ENCODE results near the gene CD200. TPM values are rescaled to one million over a fixed set of nuclear protein-coding genes. Genes with fewer than 3 reads are reported as not detected.

Gene CD200
- total RNA-seq, 1 donor from 2014 or later: 42.1 TPM

DNA sequence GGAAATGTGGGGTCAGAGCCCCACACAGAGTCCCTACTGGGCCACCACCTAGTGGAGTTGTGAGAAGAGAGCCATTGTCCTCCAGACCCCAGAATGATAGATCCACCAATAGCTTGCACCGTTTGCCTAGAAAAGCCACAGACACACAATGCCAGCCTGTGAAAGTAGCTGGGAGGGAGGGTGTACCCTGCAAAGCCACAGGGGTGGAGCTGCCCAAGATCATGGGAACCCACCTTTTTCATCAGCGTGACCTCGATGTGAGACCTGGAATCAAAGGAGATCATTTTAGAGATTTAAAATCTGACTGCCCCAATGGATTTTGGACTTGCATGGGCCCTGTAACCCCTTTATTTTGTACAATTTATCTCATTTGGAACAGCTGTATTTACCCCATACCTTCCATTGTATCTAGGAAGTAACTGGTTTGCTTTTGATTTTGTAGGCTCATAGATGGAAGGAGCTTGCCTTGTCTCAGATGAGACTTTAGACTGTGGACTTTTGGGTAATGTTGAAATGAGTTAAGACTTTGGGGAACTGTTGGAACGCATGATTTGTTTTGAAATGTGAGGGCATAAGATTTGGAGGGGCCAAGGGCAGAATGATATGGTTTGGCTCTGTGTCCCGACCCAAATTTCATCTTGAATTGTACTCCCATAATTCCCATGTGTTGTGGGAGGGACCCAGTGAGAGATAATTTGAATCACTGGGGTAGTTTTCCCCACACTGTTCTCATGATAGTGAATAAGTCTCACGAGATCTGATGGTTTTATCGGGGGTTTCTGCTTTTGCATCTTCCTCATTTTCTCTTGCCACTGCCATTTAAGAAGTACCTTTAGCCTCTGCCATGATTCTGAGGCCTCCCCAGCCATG lies 49.0 kb downstream of the CD200 start:
- TF ChIP-seq, protein P1, sequence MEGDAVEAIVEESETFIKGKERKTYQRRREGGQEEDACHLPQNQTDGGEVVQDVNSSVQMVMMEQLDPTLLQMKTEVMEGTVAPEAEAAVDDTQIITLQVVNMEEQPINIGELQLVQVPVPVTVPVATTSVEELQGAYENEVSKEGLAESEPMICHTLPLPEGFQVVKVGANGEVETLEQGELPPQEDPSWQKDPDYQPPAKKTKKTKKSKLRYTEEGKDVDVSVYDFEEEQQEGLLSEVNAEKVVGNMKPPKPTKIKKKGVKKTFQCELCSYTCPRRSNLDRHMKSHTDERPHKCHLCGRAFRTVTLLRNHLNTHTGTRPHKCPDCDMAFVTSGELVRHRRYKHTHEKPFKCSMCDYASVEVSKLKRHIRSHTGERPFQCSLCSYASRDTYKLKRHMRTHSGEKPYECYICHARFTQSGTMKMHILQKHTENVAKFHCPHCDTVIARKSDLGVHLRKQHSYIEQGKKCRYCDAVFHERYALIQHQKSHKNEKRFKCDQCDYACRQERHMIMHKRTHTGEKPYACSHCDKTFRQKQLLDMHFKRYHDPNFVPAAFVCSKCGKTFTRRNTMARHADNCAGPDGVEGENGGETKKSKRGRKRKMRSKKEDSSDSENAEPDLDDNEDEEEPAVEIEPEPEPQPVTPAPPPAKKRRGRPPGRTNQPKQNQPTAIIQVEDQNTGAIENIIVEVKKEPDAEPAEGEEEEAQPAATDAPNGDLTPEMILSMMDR (IDR thresholded peaks at IDR 0.05; ENCODE audit: unreplicated experiment): no peak
- DNase-seq (ENCODE audit: low spot score, unreplicated experiment): no peak
- H3K36me3 Mint-ChIP-seq (ENCODE audit: insufficient read depth): no peaks in the 10 kb centered on the region
- no peaks in the 10 kb centered on the region for H3K27me3 Mint-ChIP-seq
- no peak overlapping the region for H3K27ac Mint-ChIP-seq
- no peak overlapping the region for H3K4me3 Mint-ChIP-seq (ENCODE audit: low read depth)
- no peaks in the 10 kb centered on the region for H3K4me1 Mint-ChIP-seq (ENCODE audit: low read depth)
- peaks cover 3% of the 10 kb centered on the region for H3K9me3 Mint-ChIP-seq (ENCODE audit: low read depth)

DNA sequence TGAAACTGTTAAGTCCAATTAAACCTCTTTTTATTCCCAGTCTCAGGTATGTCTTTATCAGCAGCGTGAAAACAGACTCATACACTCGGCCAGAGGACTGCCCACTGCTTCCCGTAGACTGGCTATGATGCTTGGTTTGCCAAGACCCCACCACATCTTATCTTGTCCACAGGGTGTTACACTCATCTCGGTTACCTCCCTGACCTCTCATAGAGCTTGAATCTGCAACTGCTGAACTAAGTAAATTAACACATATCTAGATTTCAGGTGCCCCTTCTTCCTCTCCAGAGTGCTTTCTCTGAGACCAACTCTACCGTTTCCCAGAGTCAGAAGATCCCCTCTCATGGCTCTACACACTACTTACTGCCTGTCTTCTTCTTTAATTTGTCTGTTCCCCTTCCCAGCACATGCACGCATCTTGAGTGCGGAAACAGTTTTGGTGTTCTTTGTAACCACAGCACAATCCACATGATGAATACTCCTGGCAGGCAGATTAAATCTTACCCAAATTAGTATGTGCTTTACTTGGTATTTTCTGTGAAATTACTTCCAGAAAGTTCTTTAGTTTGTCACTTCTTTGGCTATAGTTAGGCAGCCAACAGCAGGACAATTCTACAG lies 49.7 kb downstream of the CD200 start:
- Mint-ChIP-seq H3K4me1 (ENCODE audit: low read depth) (no peaks in the 10 kb centered on the region), H3K27me3 (no peaks in the 10 kb centered on the region), H3K9me3 (ENCODE audit: low read depth) (peaks cover 3% of the 10 kb centered on the region), H3K27ac (no peak overlapping the region), H3K4me3 (ENCODE audit: low read depth) (no peak overlapping the region), H3K36me3 (ENCODE audit: insufficient read depth) (no peaks in the 10 kb centered on the region)
- TF ChIP-seq, protein P1 (IDR thresholded peaks at IDR 0.05; ENCODE audit: unreplicated experiment): no peak
- no peak for DNase-seq (ENCODE audit: low spot score, unreplicated experiment)

DNA sequence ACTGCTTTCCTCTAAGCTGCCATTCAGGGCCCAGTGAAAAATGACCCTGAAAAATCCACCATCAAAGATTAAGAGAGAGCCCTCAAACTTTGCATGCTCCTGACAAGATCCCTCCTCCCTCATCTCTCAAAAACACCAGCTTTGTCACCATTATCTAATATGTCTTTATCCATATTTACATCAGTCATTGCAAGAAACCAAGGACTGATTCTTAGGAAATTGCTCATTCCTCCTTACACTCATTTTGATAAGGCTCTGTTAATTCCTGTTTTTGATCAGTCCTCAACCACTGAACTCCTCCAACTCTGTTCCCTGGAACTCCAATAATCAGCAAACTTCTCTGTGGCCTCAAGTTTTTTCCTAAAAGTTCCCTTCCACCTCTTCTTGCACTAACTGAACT lies 51.8 kb downstream of the CD200 start:
- Mint-ChIP-seq H3K4me1 (ENCODE audit: low read depth) (no peaks in the 10 kb centered on the region), H3K27me3 (no peaks in the 10 kb centered on the region), H3K9me3 (ENCODE audit: low read depth) (no peaks in the 10 kb centered on the region), H3K27ac (no peak overlapping the region), H3K36me3 (ENCODE audit: insufficient read depth) (no peaks in the 10 kb centered on the region), H3K4me3 (ENCODE audit: low read depth) (no peak overlapping the region)
- no peak for DNase-seq (ENCODE audit: low spot score, unreplicated experiment)
- TF ChIP-seq, protein P1 (IDR thresholded peaks at IDR 0.05; ENCODE audit: unreplicated experiment): no peak

DNA sequence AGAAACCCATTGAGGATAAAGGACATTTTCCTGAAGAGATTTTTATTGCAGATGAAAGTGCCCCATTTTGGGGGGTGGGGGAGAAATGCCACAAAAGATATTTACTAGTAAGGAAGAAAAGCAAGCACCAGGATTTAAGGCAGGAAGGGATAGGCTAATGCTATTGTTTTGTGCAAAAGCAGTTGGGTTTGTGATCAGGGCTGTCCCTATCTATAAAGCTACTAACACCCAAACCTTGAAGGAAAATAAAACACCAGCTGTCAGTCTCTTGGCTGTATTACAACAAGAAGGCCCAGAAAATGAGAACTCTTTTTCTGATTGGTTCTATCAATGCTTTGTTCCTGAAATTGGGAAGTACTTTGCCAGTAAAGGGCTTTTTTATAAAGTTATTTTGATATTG lies 56.0 kb downstream of the CD200 start:
- Mint-ChIP-seq H3K9me3 (ENCODE audit: low read depth) (peaks cover 8% of the 10 kb centered on the region), H3K36me3 (ENCODE audit: insufficient read depth) (no peaks in the 10 kb centered on the region), H3K4me1 (ENCODE audit: low read depth) (peaks cover 10% of the 10 kb centered on the region), H3K27ac (no peak overlapping the region), H3K4me3 (ENCODE audit: low read depth) (no peak overlapping the region), H3K27me3 (no peaks in the 10 kb centered on the region)
- TF ChIP-seq, protein P1 (IDR thresholded peaks at IDR 0.05; ENCODE audit: unreplicated experiment): no peak
- no peak for DNase-seq (ENCODE audit: low spot score, unreplicated experiment)

DNA sequence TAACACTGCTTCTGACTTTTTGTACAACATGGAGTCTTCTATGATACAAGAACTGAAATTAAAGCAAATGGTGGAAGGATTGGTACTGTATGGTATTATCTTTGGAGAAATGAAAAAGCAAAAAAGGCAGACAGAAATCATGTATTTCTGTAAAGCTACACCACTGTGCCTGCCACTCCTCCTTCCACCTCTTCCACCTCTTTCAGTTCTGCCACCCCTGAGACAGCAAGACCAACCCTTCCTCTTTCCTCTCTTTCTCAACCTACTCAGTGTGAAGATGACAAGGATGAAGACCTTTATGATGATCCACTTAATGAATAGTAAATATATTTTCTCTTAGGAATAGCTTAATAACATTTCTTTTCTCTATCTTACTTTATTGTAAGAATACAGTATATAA lies 57.0 kb downstream of the CD200 start:
- H3K9me3 Mint-ChIP-seq (ENCODE audit: low read depth): peaks cover 8% of the 10 kb centered on the region
- no peak for DNase-seq (ENCODE audit: low spot score, unreplicated experiment)
- no peak overlapping the region for H3K27ac Mint-ChIP-seq
- no peaks in the 10 kb centered on the region for H3K27me3 Mint-ChIP-seq
- no peaks in the 10 kb centered on the region for H3K36me3 Mint-ChIP-seq (ENCODE audit: insufficient read depth)
- H3K4me3 Mint-ChIP-seq (ENCODE audit: low read depth): no peak overlapping the region
- TF ChIP-seq, protein P1 (IDR thresholded peaks at IDR 0.05; ENCODE audit: unreplicated experiment): no peak
- H3K4me1 Mint-ChIP-seq (ENCODE audit: low read depth): peaks cover 10% of the 10 kb centered on the region
